Hepatocyte (in vitro differentiated cells): Measurements from ENCODE around the gene ADAM17.

Experiments
- EZH2 ChIP-seq: fragments of 200-600 bp; sonication (generic); IDR thresholded peaks from 2 replicates; pipeline ENCODE4 v1.6.1; 2016; ENCODE audit warnings: antibody characterized with exemption, mild to moderate bottlenecking, borderline replicate concordance
- EZH2phosphoT487 ChIP-seq: fragments of 200-600 bp; sonication (generic); IDR thresholded peaks from one replicate; pipeline ENCODE4 v1.6.1; 2018; ENCODE audit warnings: antibody characterized with exemption, mild to moderate bottlenecking, low read depth, moderate library complexity; ENCODE audit not compliant: unreplicated experiment, severe bottlenecking
- TF ChIP-seq, protein P1 (sequence below): fragments of 200-600 bp; sonication (generic); IDR thresholded peaks from 2 replicates; pipeline ENCODE4 v1.5.1; 2016; ENCODE audit warnings: antibody characterized with exemption, mild to moderate bottlenecking; ENCODE audit not compliant: poor library complexity

DNA sequence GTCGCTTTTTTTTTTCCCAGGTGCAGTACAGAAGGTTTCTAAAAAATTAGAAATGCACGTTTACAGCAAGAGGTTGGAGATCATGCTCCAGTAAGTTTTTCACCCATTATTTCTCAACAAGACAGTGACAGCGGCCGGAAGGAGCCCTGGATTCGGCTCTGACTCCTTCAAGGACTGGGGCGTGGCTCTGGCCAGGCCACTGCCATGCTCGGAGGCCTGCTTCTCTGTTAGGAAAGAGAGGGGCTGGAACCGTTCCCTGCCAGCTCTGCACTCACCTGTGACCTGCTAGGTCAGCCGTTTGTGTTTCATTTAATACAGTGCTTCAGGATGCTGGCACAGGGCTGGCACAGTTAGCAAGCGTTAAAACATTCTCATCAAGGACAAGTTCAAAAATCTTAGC lies 87.9 kb downstream of the ADAM17 start:
- TF ChIP-seq, protein P1, sequence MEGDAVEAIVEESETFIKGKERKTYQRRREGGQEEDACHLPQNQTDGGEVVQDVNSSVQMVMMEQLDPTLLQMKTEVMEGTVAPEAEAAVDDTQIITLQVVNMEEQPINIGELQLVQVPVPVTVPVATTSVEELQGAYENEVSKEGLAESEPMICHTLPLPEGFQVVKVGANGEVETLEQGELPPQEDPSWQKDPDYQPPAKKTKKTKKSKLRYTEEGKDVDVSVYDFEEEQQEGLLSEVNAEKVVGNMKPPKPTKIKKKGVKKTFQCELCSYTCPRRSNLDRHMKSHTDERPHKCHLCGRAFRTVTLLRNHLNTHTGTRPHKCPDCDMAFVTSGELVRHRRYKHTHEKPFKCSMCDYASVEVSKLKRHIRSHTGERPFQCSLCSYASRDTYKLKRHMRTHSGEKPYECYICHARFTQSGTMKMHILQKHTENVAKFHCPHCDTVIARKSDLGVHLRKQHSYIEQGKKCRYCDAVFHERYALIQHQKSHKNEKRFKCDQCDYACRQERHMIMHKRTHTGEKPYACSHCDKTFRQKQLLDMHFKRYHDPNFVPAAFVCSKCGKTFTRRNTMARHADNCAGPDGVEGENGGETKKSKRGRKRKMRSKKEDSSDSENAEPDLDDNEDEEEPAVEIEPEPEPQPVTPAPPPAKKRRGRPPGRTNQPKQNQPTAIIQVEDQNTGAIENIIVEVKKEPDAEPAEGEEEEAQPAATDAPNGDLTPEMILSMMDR = no peak
- TF ChIP-seq EZH2 (no peak), EZH2phosphoT487 (no peak)
